ENCODE data around the gene CRABP1. TPM values are rescaled to one million over a fixed set of nuclear protein-coding genes. Genes with fewer than 3 reads are reported as not detected.

CRABP1 gene
- total RNA-seq = under 1 TPM in 1 of 4 donors, not detected in 3; 0.32 TPM
- 0.29 TPM for polyA plus RNA-seq
- long read RNA-seq, donor 1 = 0 reads
- long read RNA-seq, donor 2 = 0 reads
- long read RNA-seq, donor 3 = 0 reads
- long read RNA-seq, donor 4 = 0 reads

GRCh38 chr15:78340231-78341056, at the start of gene CRABP1:
TSS of gene CRABP1 (plus strand) at chr15:78340353. CDS start at chr15:78340429, 76 bp downstream.
- intact Hi-C loops (cut with DNase I) = no loop called here

GRCh38 chr15:78291052-78291451, 49.1 kb upstream of the CRABP1 start:
- ATAC-seq = no peak
- intact Hi-C loops (cut with DNase I) = no loop called here
- Histone ChIP-seq H3K27ac (ENCODE audit: low read length) (no peak overlapping the region), H3K4me3 (ENCODE audit: low read length) (no peak overlapping the region), H3K27me3 (ENCODE audit: control insufficient read depth, insufficient read depth) (no peaks in the 10 kb centered on the region), H3K9me3 (ENCODE audit: control insufficient read depth, low read length) (no peaks in the 10 kb centered on the region), H3K4me1 (ENCODE audit: control insufficient read depth, insufficient read depth, low read length) (no peaks in the 10 kb centered on the region)
- 44% methylated on average over 2 of the region's 2 CpGs for WGBS
- DNase-seq = no peak

More at GRCh38 chr15:78340231-78341056, at the start of gene CRABP1:
- 1% methylated on average over 67 of the region's 67 CpGs for WGBS
- no peak for ATAC-seq
- DNase-seq = no peak
- no peak within 1 kb of the TSS for H3K4me3 ChIP-seq (ENCODE audit: low read length)
- H3K27me3 ChIP-seq (ENCODE audit: control insufficient read depth, insufficient read depth) = no peaks in the 10 kb centered on the region
- H3K27ac ChIP-seq (ENCODE audit: low read length) = no peak within 1 kb of the TSS
- H3K9me3 ChIP-seq (ENCODE audit: control insufficient read depth, low read length) = no peaks in the 10 kb centered on the region
- no peaks in the 10 kb centered on the region for H3K4me1 ChIP-seq (ENCODE audit: control insufficient read depth, insufficient read depth, low read length)

DNA sequence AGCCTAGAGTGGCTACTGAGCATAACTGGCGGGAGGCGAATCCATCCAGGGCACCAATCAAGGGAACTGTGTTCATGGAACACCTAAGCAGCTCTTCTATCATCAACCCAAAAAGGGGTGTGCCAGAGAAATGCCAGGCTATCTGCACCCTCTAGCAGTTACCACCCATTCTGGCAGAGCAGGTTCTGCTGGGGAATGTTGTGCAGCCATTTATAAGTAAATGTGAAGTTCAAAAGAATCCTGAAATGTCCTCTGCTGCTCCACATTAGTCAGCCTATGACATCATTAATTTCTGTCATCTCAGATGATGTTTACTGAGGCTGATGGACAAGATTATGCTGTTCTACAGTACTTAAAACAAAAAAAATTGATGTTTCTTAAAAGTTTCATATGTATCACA, 48.5 kb upstream of the CRABP1 start:
- Histone ChIP-seq H3K9me3 (ENCODE audit: control insufficient read depth, low read length) (no peaks in the 10 kb centered on the region), H3K4me1 (ENCODE audit: control insufficient read depth, insufficient read depth, low read length) (no peaks in the 10 kb centered on the region), H3K4me3 (ENCODE audit: low read length) (no peak overlapping the region), H3K27ac (ENCODE audit: low read length) (no peak overlapping the region), H3K27me3 (ENCODE audit: control insufficient read depth, insufficient read depth) (no peaks in the 10 kb centered on the region)
- no peak for ATAC-seq
- DNase-seq = no peak
- intact Hi-C loops (cut with DNase I) = no loop called here
- WGBS = 99% methylated on average over 2 of the region's 2 CpGs

DNA sequence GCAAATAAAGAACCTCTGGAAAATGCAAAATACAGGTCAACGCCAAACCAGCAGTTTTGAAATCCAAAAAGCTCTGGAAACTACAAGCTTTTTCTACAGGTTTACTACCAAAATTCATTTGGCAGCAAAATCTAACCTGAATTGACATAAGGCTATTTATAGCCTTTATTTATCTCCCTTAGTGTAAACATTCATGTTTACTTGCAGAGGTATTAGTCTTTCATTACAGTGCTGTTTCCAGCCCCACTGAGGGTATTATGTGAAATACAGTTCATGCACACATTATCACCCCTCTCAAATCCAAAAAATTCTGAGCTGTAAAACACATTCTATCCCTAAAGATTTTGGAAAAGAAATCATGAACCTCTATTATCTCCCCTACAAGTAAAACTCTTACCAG, 47.9 kb upstream of the CRABP1 start:
- no peaks in the 10 kb centered on the region for H3K9me3 ChIP-seq (ENCODE audit: control insufficient read depth, low read length)
- WGBS = 94% methylated on average over 1 of the region's 1 CpG
- ATAC-seq (no peak), DNase-seq (no peak)
- intact Hi-C loops (cut with DNase I) = no loop called here
- no peaks in the 10 kb centered on the region for H3K4me1 ChIP-seq (ENCODE audit: control insufficient read depth, insufficient read depth, low read length)
- no peaks in the 10 kb centered on the region for H3K27me3 ChIP-seq (ENCODE audit: control insufficient read depth, insufficient read depth)
- no peak overlapping the region for H3K4me3 ChIP-seq (ENCODE audit: low read length)
- H3K27ac ChIP-seq (ENCODE audit: low read length) = no peak overlapping the region

DNA sequence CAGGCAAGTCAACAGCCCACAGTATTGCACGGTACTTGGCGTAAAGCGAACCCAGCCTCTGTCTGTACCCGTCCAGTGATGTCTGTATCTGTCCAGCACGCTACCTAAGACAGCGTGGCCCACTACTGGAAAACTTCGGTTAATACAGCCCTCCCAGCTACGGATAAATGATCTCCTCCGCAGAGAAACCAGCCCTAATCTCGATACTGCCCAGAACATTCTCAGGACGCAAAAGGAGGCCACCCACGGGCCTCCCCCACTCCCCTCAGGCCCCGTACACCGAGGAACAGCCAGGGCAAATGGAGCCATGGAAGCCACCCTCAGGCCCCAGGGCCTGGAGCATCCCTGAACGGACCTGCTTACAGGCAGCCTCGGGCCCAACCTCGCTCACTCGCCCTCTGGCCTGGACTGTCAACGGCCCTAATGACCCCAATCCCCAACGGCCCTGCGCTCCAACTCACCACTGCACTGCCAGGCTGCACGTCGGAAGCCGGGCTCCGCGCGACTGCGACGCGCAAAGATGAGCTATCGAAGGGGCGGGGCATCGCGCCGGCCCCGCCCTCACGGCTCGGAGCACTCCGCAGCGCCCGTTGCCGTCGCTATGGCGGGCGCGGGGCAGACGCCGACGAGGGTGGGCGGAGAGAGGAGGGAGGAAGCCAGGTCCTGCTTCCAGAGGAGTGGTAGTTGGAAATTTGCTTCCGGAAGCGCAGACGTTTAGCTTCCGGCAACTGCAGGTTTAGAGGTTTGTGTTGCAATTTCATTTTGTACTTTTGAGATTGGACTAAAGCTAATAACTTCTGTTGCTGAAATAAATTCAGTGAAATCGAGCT, 40.8 kb upstream of the CRABP1 start, which contains the start of gene SKIC8:
Gene SKIC8, minus strand, starts transcription at position 509 of the 830 bp plus-strand sequence. CDS start 3,923 bp downstream, outside the sequence.
- DNase-seq = peak; percentile 94 to 97 (median 97)
- under 1% methylated on average over 55 of the region's 55 CpGs for WGBS
- intact Hi-C loops (cut with DNase I) = no loop called here
- Histone ChIP-seq H3K9me3 (ENCODE audit: control insufficient read depth, low read length) (no peaks in the 10 kb centered on the region), H3K4me1 (ENCODE audit: control insufficient read depth, insufficient read depth, low read length) (no peaks in the 10 kb centered on the region), H3K27me3 (ENCODE audit: control insufficient read depth, insufficient read depth) (no peaks in the 10 kb centered on the region), H3K27ac (ENCODE audit: low read length) (peak within 1 kb of the TSS; percentile 56), H3K4me3 (ENCODE audit: low read length) (peak within 1 kb of the TSS; percentile 77)
- peak; percentile 100 for ATAC-seq

- Histone ChIP-seq H3K4me1 (ENCODE audit: control insufficient read depth, insufficient read depth, low read length) (no peaks in the 10 kb centered on the region), H3K9me3 (ENCODE audit: control insufficient read depth, low read length) (no peaks in the 10 kb centered on the region), H3K4me3 (ENCODE audit: low read length) (no peak overlapping the region), H3K27me3 (ENCODE audit: control insufficient read depth, insufficient read depth) (no peaks in the 10 kb centered on the region), H3K27ac (ENCODE audit: low read length) (no peak overlapping the region)
- no peak for DNase-seq
- ATAC-seq = no peak
- intact Hi-C loops (cut with DNase I) = no loop called here
Measured at GRCh38 chr15:78301326-78301725, 38.8 kb upstream of the CRABP1 start.

DNA sequence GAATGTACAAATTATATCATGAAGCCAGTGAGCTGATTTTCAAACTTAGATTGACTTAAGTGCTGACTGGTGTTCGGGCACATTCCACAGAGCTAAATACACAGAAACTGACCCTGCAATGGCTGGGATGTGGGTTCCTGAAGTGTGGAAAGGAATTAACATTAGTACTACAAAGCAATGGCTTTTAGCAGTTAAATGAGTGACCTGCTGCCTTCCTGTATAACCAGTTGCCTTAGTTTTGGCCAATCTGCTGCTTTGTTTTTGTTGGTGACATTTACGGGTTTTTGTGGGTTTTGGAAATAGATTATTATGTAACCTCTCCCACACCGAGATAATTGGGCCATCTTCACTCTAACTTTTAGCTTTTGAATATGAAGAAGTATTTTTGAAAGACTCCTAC, 38.3 kb upstream of the CRABP1 start:
- no peak for ATAC-seq
- Histone ChIP-seq H3K4me1 (ENCODE audit: control insufficient read depth, insufficient read depth, low read length) (no peaks in the 10 kb centered on the region), H3K4me3 (ENCODE audit: low read length) (no peak overlapping the region), H3K27ac (ENCODE audit: low read length) (no peak overlapping the region), H3K9me3 (ENCODE audit: control insufficient read depth, low read length) (no peaks in the 10 kb centered on the region), H3K27me3 (ENCODE audit: control insufficient read depth, insufficient read depth) (no peaks in the 10 kb centered on the region)
- DNase-seq = no peak
- intact Hi-C loops (cut with DNase I) = no loop called here
- WGBS = 42% methylated on average over 3 of the region's 3 CpGs

- Histone ChIP-seq H3K9me3 (ENCODE audit: control insufficient read depth, low read length) (no peaks in the 10 kb centered on the region), H3K27ac (ENCODE audit: low read length) (no peak overlapping the region), H3K4me3 (ENCODE audit: low read length) (no peak overlapping the region), H3K4me1 (ENCODE audit: control insufficient read depth, insufficient read depth, low read length) (no peaks in the 10 kb centered on the region), H3K27me3 (ENCODE audit: control insufficient read depth, insufficient read depth) (no peaks in the 10 kb centered on the region)
- DNase-seq (no peak), ATAC-seq (no peak)
- intact Hi-C loops (cut with DNase I) = no loop called here
- WGBS = 67% methylated on average over 5 of the region's 5 CpGs
Measured at GRCh38 chr15:78302579-78303312, 37.4 kb upstream of the CRABP1 start.

DNA sequence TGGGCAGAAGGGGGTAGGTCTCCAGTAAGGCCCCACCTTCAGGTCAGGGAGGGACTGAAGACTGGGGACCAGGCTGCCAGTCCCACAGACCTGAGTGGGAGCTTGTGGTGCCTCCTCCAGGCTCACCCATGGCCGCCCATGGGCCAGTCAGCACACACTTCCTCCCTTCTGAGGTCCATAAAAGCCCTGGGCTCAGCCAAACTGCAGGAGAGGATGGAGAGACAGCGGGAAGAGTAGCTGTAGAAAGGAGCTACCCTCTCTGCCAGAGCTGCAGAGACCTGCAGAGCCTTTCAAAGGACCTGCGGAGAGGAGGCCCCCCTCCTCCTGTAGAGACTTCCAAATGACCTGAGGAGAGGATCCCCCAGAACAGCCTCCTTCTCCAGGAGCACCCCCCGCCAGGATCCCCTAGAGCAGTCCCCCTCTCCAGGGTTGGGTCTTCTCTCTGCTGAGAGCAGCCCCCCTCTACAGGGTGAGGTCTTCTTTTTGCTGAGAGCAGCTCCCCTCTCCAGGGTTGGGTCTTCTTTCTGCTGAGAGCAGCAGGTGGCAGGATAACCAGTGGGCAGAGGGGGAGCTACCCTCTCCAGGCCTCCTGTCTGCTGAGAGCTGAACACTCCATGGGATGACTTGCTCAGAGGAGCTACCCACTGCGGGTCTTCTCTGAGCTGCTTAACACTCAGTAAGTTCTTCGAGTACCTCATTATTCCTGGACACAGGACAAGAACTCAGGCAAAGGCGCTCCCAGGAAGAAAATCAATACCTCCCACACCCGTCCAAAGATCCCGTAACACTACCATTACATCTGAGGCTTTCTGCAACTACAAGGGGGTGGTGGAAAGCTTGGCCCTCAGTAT, 35.7 kb upstream of the CRABP1 start:
- 81% methylated on average over 9 of the region's 9 CpGs for WGBS
- intact Hi-C loops (cut with DNase I) = loop anchor here in 3 of 4 donors (5.0 kb wide), 1 partner anchor 118 kb away; no protein-coding TSS in a partner anchor
- Histone ChIP-seq H3K27me3 (ENCODE audit: control insufficient read depth, insufficient read depth) (no peaks in the 10 kb centered on the region), H3K4me1 (ENCODE audit: control insufficient read depth, insufficient read depth, low read length) (no peaks in the 10 kb centered on the region), H3K9me3 (ENCODE audit: control insufficient read depth, low read length) (no peaks in the 10 kb centered on the region), H3K4me3 (ENCODE audit: low read length) (no peak overlapping the region), H3K27ac (ENCODE audit: low read length) (no peak overlapping the region)
- ATAC-seq (no peak), DNase-seq (no peak)

All from right cardiac atrium (tissue), 5 donors.